ENCODE data around the gene DNASE2B. TPM values are rescaled to one million over a fixed set of nuclear protein-coding genes. Genes with fewer than 3 reads are reported as not detected.
"Not testable (repeated sequence)": the region's sequence is repeated elsewhere in the genome, so short reads cannot be mapped to it uniquely, and the experiment has no call there.

The DNASE2B gene
- total RNA-seq, 1 experiment from 2014 or later, result not detected

GRCh38 chr1:84448704-84449103 lies 50.4 kb downstream of the DNASE2B start:
- H3K79me2 ChIP-seq (ENCODE audit: low read depth); H3K4me3 ChIP-seq; POLR2A ChIA-PET (ENCODE audit: unreplicated experiment); BruUV-seq (replicated peaks); CTCF ChIA-PET; H3F3A ChIP-seq (ENCODE audit: insufficient read depth, low read depth); H3K9me3 ChIP-seq (ENCODE audit: insufficient read depth, low read depth); H4K20me1 ChIP-seq (ENCODE audit: insufficient read depth); H2AFZ ChIP-seq; H3K4me2 ChIP-seq; intact Hi-C loops (cut with micrococcal nuclease; ENCODE audit: unreplicated experiment); DNase-seq; H3K36me3 ChIP-seq (ENCODE audit: low read depth); H3K27ac ChIP-seq; H3K4me1 ChIP-seq (replicated peaks; ENCODE audit: insufficient read depth); H3K27me3 ChIP-seq (ENCODE audit: insufficient read depth, low read depth); H3K9me2 ChIP-seq (ENCODE audit: insufficient read depth): not testable (repeated sequence)

GRCh38 chr1:84450910-84451309 lies 52.6 kb downstream of the DNASE2B start:
- no peak for DNase-seq
- intact Hi-C loops (cut with micrococcal nuclease; ENCODE audit: unreplicated experiment), result no loop called here
- no peak overlapping the region for H3K27ac ChIP-seq
- CTCF ChIA-PET, result no interaction called here
- no TSS peak for BruUV-seq (replicated peaks)
- H3K9me2 ChIP-seq (ENCODE audit: insufficient read depth), result no peaks in the 10 kb centered on the region
- no peak overlapping the region for H2AFZ ChIP-seq
- no peak for TF ChIP-seq EZH2 (IDR thresholded peaks at IDR 0.05; ENCODE audit: low read depth)
- TF ChIP-seq CTCF (conservative IDR thresholded peaks at IDR 0.05), result no peak
- H3K4me2 ChIP-seq, result no peak overlapping the region
- no peaks in the 10 kb centered on the region for H4K20me1 ChIP-seq (ENCODE audit: insufficient read depth)
- H3F3A ChIP-seq (ENCODE audit: insufficient read depth, low read depth), result no peaks in the 10 kb centered on the region
- H3K36me3 ChIP-seq (ENCODE audit: low read depth), result no peaks in the 10 kb centered on the region
- H3K9me3 ChIP-seq (ENCODE audit: insufficient read depth, low read depth), result no peaks in the 10 kb centered on the region; the same call in 1 of the 2 replicates
- POLR2A ChIA-PET (ENCODE audit: unreplicated experiment), result no interaction called here
- no peaks in the 10 kb centered on the region for H3K27me3 ChIP-seq (ENCODE audit: insufficient read depth, low read depth)
- H3K4me1 ChIP-seq (replicated peaks; ENCODE audit: insufficient read depth), result no peaks in the 10 kb centered on the region
- H3K79me2 ChIP-seq (ENCODE audit: low read depth), result no peaks in the 10 kb centered on the region
- H3K4me3 ChIP-seq, result no peak overlapping the region

- DNase-seq, result no peak
- no peaks in the 10 kb centered on the region for H3K9me2 ChIP-seq (ENCODE audit: insufficient read depth)
- no peaks in the 10 kb centered on the region for H3K36me3 ChIP-seq (ENCODE audit: low read depth)
- BruUV-seq (replicated peaks), result no TSS peak
- no peaks in the 10 kb centered on the region for H3K79me2 ChIP-seq (ENCODE audit: low read depth)
- no peaks in the 10 kb centered on the region for H3K4me1 ChIP-seq (replicated peaks; ENCODE audit: insufficient read depth)
- H3K27ac ChIP-seq, result no peak overlapping the region
- H4K20me1 ChIP-seq (ENCODE audit: insufficient read depth), result no peaks in the 10 kb centered on the region
- TF ChIP-seq CTCF (conservative IDR thresholded peaks at IDR 0.05) (no peak), EZH2 (IDR thresholded peaks at IDR 0.05; ENCODE audit: low read depth) (no peak)
- no peak overlapping the region for H2AFZ ChIP-seq
- ChIA-PET POLR2A (ENCODE audit: unreplicated experiment) (no interaction called here), CTCF (no interaction called here)
- H3K9me3 ChIP-seq (ENCODE audit: insufficient read depth, low read depth), result no peaks in the 10 kb centered on the region; the same call in 1 of the 2 replicates
- no peaks in the 10 kb centered on the region for H3F3A ChIP-seq (ENCODE audit: insufficient read depth, low read depth)
- no peaks in the 10 kb centered on the region for H3K27me3 ChIP-seq (ENCODE audit: insufficient read depth, low read depth)
- H3K4me3 ChIP-seq, result no peak overlapping the region
- intact Hi-C loops (cut with micrococcal nuclease; ENCODE audit: unreplicated experiment), result no loop called here
- no peak overlapping the region for H3K4me2 ChIP-seq
Measured at GRCh38 chr1:84452436-84452835, 54.2 kb downstream of the DNASE2B start.

- no TSS peak for BruUV-seq (replicated peaks)
- Histone ChIP-seq H4K20me1 (ENCODE audit: insufficient read depth) (no peaks in the 10 kb centered on the region), H2AFZ (no peak overlapping the region), H3K9me3 (ENCODE audit: insufficient read depth, low read depth) (no peaks in the 10 kb centered on the region), H3K27ac (no peak overlapping the region), H3K4me1 (replicated peaks; ENCODE audit: insufficient read depth) (peaks cover 7% of the 10 kb centered on the region; the same call in 1 of the 2 replicates), H3K4me3 (no peak overlapping the region), H3K79me2 (ENCODE audit: low read depth) (no peaks in the 10 kb centered on the region), H3K9me2 (ENCODE audit: insufficient read depth) (no peaks in the 10 kb centered on the region), H3F3A (ENCODE audit: insufficient read depth, low read depth) (no peaks in the 10 kb centered on the region; the same call in 1 of the 2 replicates), H3K36me3 (ENCODE audit: low read depth) (no peaks in the 10 kb centered on the region), H3K4me2 (no peak overlapping the region), H3K27me3 (ENCODE audit: insufficient read depth, low read depth) (no peaks in the 10 kb centered on the region)
- ChIA-PET CTCF (interaction anchor here (0.6 kb wide), 1 partner anchor 556 kb away, joined by 3 read pairs; no protein-coding TSS in a partner anchor), POLR2A (ENCODE audit: unreplicated experiment) (no interaction called here)
- TF ChIP-seq EZH2 (IDR thresholded peaks at IDR 0.05; ENCODE audit: low read depth), result no peak
- TF ChIP-seq CTCF (conservative IDR thresholded peaks at IDR 0.05), result no peak
- intact Hi-C loops (cut with micrococcal nuclease; ENCODE audit: unreplicated experiment), result no loop called here
- DNase-seq, result no peak
Measured at GRCh38 chr1:84462118-84462517, 63.8 kb downstream of the DNASE2B start.

Data from PC-9 (cell line).